ENCODE results near the gene LRCH1. TPM values are rescaled to one million over a fixed set of nuclear protein-coding genes. Genes with fewer than 3 reads are reported as not detected.

LRCH1 gene
- total and polyA plus RNA-seq, 10 of the 15 experiments (the other 5 are each of a cell fraction or from before 2014, with no cell fraction given) = 5.3 to 48.9 (median 14.4) TPM

- TF ChIP-seq E4F1 (IDR thresholded peaks at IDR 0.05; ENCODE audit: borderline replicate concordance, partially characterized antibody) (no peak), CUX1 (IDR thresholded peaks at IDR 0.05; ENCODE audit: insufficient replicate concordance, low read depth, low read length) (no peak), JUND (IDR thresholded peaks at IDR 0.05; ENCODE audit: low read depth, low read length) (no peak), EP300 (IDR thresholded peaks at IDR 0.05; ENCODE audit: borderline replicate concordance in 1 of 2, control insufficient read depth in 1 of 2, low read depth in 2 of 2, low read length in 2 of 2) (peak; percentile 40 to 70; a peak in 3 of 4 replicates), SPI1 (IDR thresholded peaks at IDR 0.05; ENCODE audit: borderline replicate concordance, insufficient read depth, low read depth, low read length) (peak; percentile 95), POLR2AphosphoS5 (IDR thresholded peaks at IDR 0.05; ENCODE audit: low read length) (peak; percentile 70), ZNF687 (IDR thresholded peaks at IDR 0.05) (no peak), GATAD2B (conservative IDR thresholded peaks at IDR 0.05; ENCODE audit: low read depth) (peak; percentile 50; the same call in 1 of the 2 replicates), CTCF (IDR thresholded peaks at IDR 0.05 in 2 of 3, conservative IDR thresholded peaks at IDR 0.05 in 1 of 3; ENCODE audit: control insufficient read depth in 2 of 3, extremely low read depth in 1 of 3, insufficient read depth in 1 of 3, low read depth in 3 of 3, low read length in 3 of 3) (peak; percentile 10 to 41 (median 20); a peak in 3 of 6 replicates), RELB (IDR thresholded peaks at IDR 0.05; ENCODE audit: low read depth) (peak; percentile 83)
Observed at GRCh38 chr13:46751811-46752635, 199.1 kb downstream of the LRCH1 start (continued).

All from GM12878 (cell line).